ENCODE measurements around the gene FSTL4.

GRCh38 chr5:133377736-133378135 lies 234.6 kb downstream of the FSTL4 start:
- TF ChIP-seq CTCF (IDR thresholded peaks at IDR 0.05), result no peak
- TF ChIP-seq EZH2 (IDR thresholded peaks at IDR 0.05; ENCODE audit: borderline replicate concordance, insufficient read depth, low read depth, low read length, poor library complexity, severe bottlenecking), result no peak

Data from B cell (primary cell).